Natural killer cell (primary cell): ENCODE measurements around the gene AP3B1. TPM values are rescaled to one million over a fixed set of nuclear protein-coding genes. Genes with fewer than 3 reads are reported as not detected.

Experiments used
- ATAC-seq, 3 donors: fragments of 150-1000 bp in 2 of 3; fragments of 200-7000 bp in 1 of 3; cut with Tn5 transposase; 1 replicate in 1 of 3; 2 replicates in 2 of 3; pipeline ENCODE4 v1.10.0; 2021; ENCODE audit warnings: mild to moderate bottlenecking in 2 of 3, moderate library complexity in 2 of 3
- DNase-seq, 2 donors: peaks; one replicate each; pipeline versions ENCODE4 v3.0.0 to v3.0.0-alpha.2; 2013 to 2021; ENCODE audit warnings: mixed read lengths in 1 of 2
- H3K27ac ChIP-seq: one replicate; pipeline ENCODE4 v1.5.1; 2013; ENCODE audit warnings: mild to moderate bottlenecking, low read length
- H3K27me3 ChIP-seq: one replicate; pipeline ENCODE4 v1.6.1; 2013; ENCODE audit warnings: low read length; ENCODE audit not compliant: control insufficient read depth, insufficient read depth
- H3K36me3 ChIP-seq: one replicate; pipeline ENCODE4 v1.6.1; 2013; ENCODE audit warnings: low read length; ENCODE audit not compliant: control insufficient read depth, insufficient read depth
- H3K4me1 ChIP-seq: one replicate; pipeline ENCODE4 v1.6.1; 2013; ENCODE audit warnings: low read length; ENCODE audit not compliant: control insufficient read depth, insufficient read depth
- H3K4me3 ChIP-seq: one replicate; pipeline ENCODE4 v1.5.1; 2013; ENCODE audit warnings: low read length
- H3K9me3 ChIP-seq: one replicate; pipeline ENCODE4 v1.6.1; 2013; ENCODE audit warnings: low read length; ENCODE audit not compliant: control insufficient read depth, insufficient read depth
- H3K27ac Mint-ChIP-seq, 2 donors: one replicate each; pipeline ENCODE4 v1.8.0; 2022; ENCODE audit warnings: mild to moderate bottlenecking in 2 of 2, mixed read lengths in 2 of 2, moderate library complexity in 1 of 2
- H3K27me3 Mint-ChIP-seq, 2 donors: one replicate each; pipeline ENCODE4 v1.8.0; 2022; ENCODE audit warnings: low read depth in 2 of 2, mixed read lengths in 2 of 2
- H3K36me3 Mint-ChIP-seq: one replicate; pipeline ENCODE4 v1.8.0; 2022; ENCODE audit warnings: mixed read lengths
- H3K4me1 Mint-ChIP-seq, 2 donors: one replicate each; pipeline ENCODE4 v1.8.0; 2022; ENCODE audit warnings: mixed read lengths in 2 of 2
- H3K4me3 Mint-ChIP-seq: one replicate; pipeline ENCODE4 v1.8.0; 2022; ENCODE audit warnings: mild to moderate bottlenecking, moderate library complexity, mixed read lengths
- H3K9me3 Mint-ChIP-seq, 2 donors: one replicate each; pipeline ENCODE4 v1.8.0; 2022; ENCODE audit warnings: mixed read lengths in 2 of 2
- CTCF ChIP-seq: fragments of 200-600 bp; IDR thresholded peaks from one replicate; pipeline ENCODE4 v1.8.0; 2022; ENCODE audit warnings: antibody characterized with exemption
- WGBS: methylation state at CpG from one replicate; pipeline ENCODE4 v1.1.7; 2013; ENCODE audit warnings: missing lambda C conversion rate; ENCODE audit not compliant: insufficient coverage; 5-methylcytosine and 5-hydroxymethylcytosine counted together
- intact Hi-C: fragments of 100-400 bp; cut with micrococcal nuclease; formaldehyde crosslinking; loops from one replicate; pipeline ENCODE4 v1.14.2; 2022
- total RNA-seq, 4 donors: library from RNA; stranded (reverse); fragments of 120-200 nt in 1 of 4; gene quantifications; one replicate each; pipeline versions ENCODE4 v1.2.3 to v1.2.4, GENCODE V29; 2013 to 2022

AP3B1 gene
- total RNA-seq, 3 donors from 2014 or later (not counting 1 experiment from before 2014, with no cell fraction given) = 48.5 to 58.2 (median 56.2) TPM

GRCh38 chr5:77995793-77996409, 298.6 kb downstream of the AP3B1 start:
- Histone ChIP-seq H3K27ac (no peak overlapping the region), H3K27me3 (no peaks in the 10 kb centered on the region), H3K9me3 (no peaks in the 10 kb centered on the region), H3K4me1 (no peaks in the 10 kb centered on the region), H3K4me3 (no peak overlapping the region), H3K36me3 (peaks cover 14% of the 10 kb centered on the region)
- H3K36me3 Mint-ChIP-seq = no peaks in the 10 kb centered on the region
- over 99% methylated on average over 12 of the region's 12 CpGs for WGBS
- TF ChIP-seq CTCF = no peak
- H3K4me1 Mint-ChIP-seq = no peaks in the 10 kb centered on the region
- H3K9me3 Mint-ChIP-seq = no peaks in the 10 kb centered on the region
- ATAC-seq = no peak
- H3K27ac Mint-ChIP-seq = no peak overlapping the region
- intact Hi-C loops = no loop called here
- no peaks in the 10 kb centered on the region for H3K27me3 Mint-ChIP-seq
- no peak for DNase-seq
- no peak overlapping the region for H3K4me3 Mint-ChIP-seq

- no peaks in the 10 kb centered on the region for H3K9me3 ChIP-seq
- Mint-ChIP-seq H3K4me1 (no peaks in the 10 kb centered on the region), H3K9me3 (no peaks in the 10 kb centered on the region), H3K27ac (peak overlapping the region in 1 of 2 donors; percentile 18), H3K4me3 (no peak overlapping the region), H3K27me3 (no peaks in the 10 kb centered on the region), H3K36me3 (no peaks in the 10 kb centered on the region)
- no peak for TF ChIP-seq CTCF
- no peak overlapping the region for H3K4me3 ChIP-seq
- H3K27ac ChIP-seq = no peak overlapping the region
- intact Hi-C loops = no loop called here
- DNase-seq (no peak), ATAC-seq (no peak)
- peaks cover 14% of the 10 kb centered on the region for H3K36me3 ChIP-seq
- 100% methylated on average over 1 of the region's 3 CpGs for WGBS
- H3K4me1 ChIP-seq = no peaks in the 10 kb centered on the region
- no peaks in the 10 kb centered on the region for H3K27me3 ChIP-seq
These were observed 299.6 kb downstream of the AP3B1 start for GRCh38 chr5:77994943-77995342.

- no peaks in the 10 kb centered on the region for H3K27me3 Mint-ChIP-seq
- H3K36me3 Mint-ChIP-seq = no peaks in the 10 kb centered on the region
- no peak for ATAC-seq
- intact Hi-C loops = no loop called here
- TF ChIP-seq CTCF = no peak
- H3K4me1 ChIP-seq = no peaks in the 10 kb centered on the region
- H3K27me3 ChIP-seq = no peaks in the 10 kb centered on the region
- no peak for DNase-seq
- no peak overlapping the region for H3K4me3 Mint-ChIP-seq
- no peaks in the 10 kb centered on the region for H3K4me1 Mint-ChIP-seq
- H3K4me3 ChIP-seq = no peak overlapping the region
- 95% methylated on average over 10 of the region's 10 CpGs for WGBS
- no peaks in the 10 kb centered on the region for H3K9me3 ChIP-seq
- H3K9me3 Mint-ChIP-seq = no peaks in the 10 kb centered on the region
- no peak overlapping the region for H3K27ac Mint-ChIP-seq
- H3K36me3 ChIP-seq = peaks cover 9% of the 10 kb centered on the region
- H3K27ac ChIP-seq = no peak overlapping the region
These were observed 300.6 kb downstream of the AP3B1 start for GRCh38 chr5:77993855-77994318.
